HFFc6 (cell line): ENCODE data around the gene GABRB1. TPM values are rescaled to one million over a fixed set of nuclear protein-coding genes. Genes with fewer than 3 reads are reported as not detected.

Source experiments
- DNase-seq: peaks from one replicate; pipeline ENCODE4 v3.0.0-alpha.2; 2018
- H3K27ac Mint-ChIP-seq: 2 replicates; pipeline ENCODE4 v1.8.0; 2020; ENCODE audit warnings: mild to moderate bottlenecking, mixed read lengths
- H3K27me3 Mint-ChIP-seq: 2 replicates; pipeline ENCODE4 v1.8.0; 2021; ENCODE audit warnings: mild to moderate bottlenecking, moderate library complexity, mixed read lengths; ENCODE audit not compliant: insufficient read depth
- H3K36me3 Mint-ChIP-seq: 2 replicates; pipeline ENCODE4 v1.8.0; 2021; ENCODE audit warnings: low read depth, mixed read lengths
- H3K4me1 Mint-ChIP-seq: 2 replicates; pipeline ENCODE4 v1.8.0; 2020; ENCODE audit warnings: low read depth, mixed read lengths
- H3K4me3 Mint-ChIP-seq: 2 replicates; pipeline ENCODE4 v1.8.0; 2020; ENCODE audit warnings: mild to moderate bottlenecking, moderate library complexity, mixed read lengths
- H3K9me3 Mint-ChIP-seq: 2 replicates; pipeline ENCODE4 v1.8.0; 2020; ENCODE audit warnings: mild to moderate bottlenecking, mixed read lengths
- total RNA-seq, 6 experiments: library from RNA; stranded (reverse); fragmentation: NEBNext Ultra II Directional; extraction: Animal tissue kit (Norgen Biotek cat#: 25700); gene quantifications; 2 replicates in 1 of 6; 3 replicates in 5 of 6; pipeline ENCODE4 v1.2.3, GENCODE V29; 2021
- TF ChIP-seq, protein P1 (sequence below): fragments of 200-600 bp; sonication (generic); IDR thresholded peaks from 2 replicates; pipeline ENCODE4 v1.5.0; 2021; ENCODE audit warnings: antibody characterized with exemption, mild to moderate bottlenecking

GABRB1 gene
- total RNA-seq, 6 experiments from 2014 or later, result not detected

DNA sequence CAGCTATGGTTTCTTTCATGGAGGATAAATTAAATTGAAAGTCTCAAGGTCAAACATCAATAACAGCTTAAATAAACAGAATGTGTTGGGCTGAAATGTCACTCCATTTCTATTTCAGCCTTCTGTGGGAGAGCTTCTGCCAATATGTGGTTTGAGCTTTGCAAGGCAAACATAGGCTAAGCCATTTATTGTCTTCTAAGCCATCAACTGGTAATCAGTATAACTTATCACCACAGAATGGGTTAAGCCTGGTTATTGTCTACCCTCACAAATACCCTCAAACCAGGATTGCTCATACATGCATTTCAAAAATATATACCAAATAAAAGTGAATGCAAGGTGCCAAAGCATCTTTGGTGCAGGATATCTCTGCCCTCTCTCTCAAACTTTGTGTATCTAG is 52.7 kb downstream of the GABRB1 start:
- DNase-seq, result no peak
- Mint-ChIP-seq H3K27me3 (peaks cover 1% of the 10 kb centered on the region; the same call in 1 of the 2 replicates), H3K27ac (no peak overlapping the region), H3K36me3 (no peaks in the 10 kb centered on the region), H3K4me3 (no peak overlapping the region), H3K9me3 (no peaks in the 10 kb centered on the region), H3K4me1 (no peaks in the 10 kb centered on the region; the same call in 1 of the 2 replicates)
- TF ChIP-seq, protein P1, sequence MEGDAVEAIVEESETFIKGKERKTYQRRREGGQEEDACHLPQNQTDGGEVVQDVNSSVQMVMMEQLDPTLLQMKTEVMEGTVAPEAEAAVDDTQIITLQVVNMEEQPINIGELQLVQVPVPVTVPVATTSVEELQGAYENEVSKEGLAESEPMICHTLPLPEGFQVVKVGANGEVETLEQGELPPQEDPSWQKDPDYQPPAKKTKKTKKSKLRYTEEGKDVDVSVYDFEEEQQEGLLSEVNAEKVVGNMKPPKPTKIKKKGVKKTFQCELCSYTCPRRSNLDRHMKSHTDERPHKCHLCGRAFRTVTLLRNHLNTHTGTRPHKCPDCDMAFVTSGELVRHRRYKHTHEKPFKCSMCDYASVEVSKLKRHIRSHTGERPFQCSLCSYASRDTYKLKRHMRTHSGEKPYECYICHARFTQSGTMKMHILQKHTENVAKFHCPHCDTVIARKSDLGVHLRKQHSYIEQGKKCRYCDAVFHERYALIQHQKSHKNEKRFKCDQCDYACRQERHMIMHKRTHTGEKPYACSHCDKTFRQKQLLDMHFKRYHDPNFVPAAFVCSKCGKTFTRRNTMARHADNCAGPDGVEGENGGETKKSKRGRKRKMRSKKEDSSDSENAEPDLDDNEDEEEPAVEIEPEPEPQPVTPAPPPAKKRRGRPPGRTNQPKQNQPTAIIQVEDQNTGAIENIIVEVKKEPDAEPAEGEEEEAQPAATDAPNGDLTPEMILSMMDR, result no peak

GRCh38 chr4:47084795-47085194 is 53.4 kb downstream of the GABRB1 start:
- H3K9me3 Mint-ChIP-seq, result no peaks in the 10 kb centered on the region
- H3K36me3 Mint-ChIP-seq, result no peaks in the 10 kb centered on the region
- TF ChIP-seq, protein P1, result no peak
- no peak for DNase-seq
- no peak overlapping the region for H3K27ac Mint-ChIP-seq
- peaks cover 1% of the 10 kb centered on the region; the same call in 1 of the 2 replicates for H3K27me3 Mint-ChIP-seq
- H3K4me3 Mint-ChIP-seq, result no peak overlapping the region
- no peaks in the 10 kb centered on the region; the same call in 1 of the 2 replicates for H3K4me1 Mint-ChIP-seq

GRCh38 chr4:47088298-47088697 is 56.9 kb downstream of the GABRB1 start:
- H3K27ac Mint-ChIP-seq, result no peak overlapping the region
- H3K9me3 Mint-ChIP-seq, result no peaks in the 10 kb centered on the region
- no peaks in the 10 kb centered on the region for H3K36me3 Mint-ChIP-seq
- no peaks in the 10 kb centered on the region; the same call in 1 of the 2 replicates for H3K4me1 Mint-ChIP-seq
- peaks cover 1% of the 10 kb centered on the region; the same call in 1 of the 2 replicates for H3K27me3 Mint-ChIP-seq
- H3K4me3 Mint-ChIP-seq, result no peak overlapping the region
- TF ChIP-seq, protein P1, result no peak
- DNase-seq, result no peak

DNA sequence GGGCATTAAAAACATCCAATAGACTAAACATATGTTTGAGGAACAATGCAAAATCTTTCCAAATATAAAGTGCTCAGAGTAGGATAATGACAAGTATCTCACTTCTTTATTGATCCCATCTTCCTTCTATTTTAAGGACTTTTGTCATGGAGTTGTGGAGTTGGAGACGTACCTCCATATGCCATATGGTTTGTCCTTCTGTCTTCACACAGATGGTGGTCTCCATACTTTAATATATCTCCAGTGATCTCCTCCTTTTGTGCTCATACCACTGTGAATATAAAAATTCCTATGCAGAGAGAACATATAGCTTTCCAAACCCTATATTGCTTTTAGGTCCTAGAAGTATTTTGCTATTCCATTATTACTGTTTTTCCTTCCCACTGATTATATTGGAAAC is 64.5 kb downstream of the GABRB1 start:
- Mint-ChIP-seq H3K27ac (no peak overlapping the region), H3K9me3 (no peaks in the 10 kb centered on the region), H3K27me3 (peaks cover 2% of the 10 kb centered on the region), H3K4me1 (no peaks in the 10 kb centered on the region), H3K36me3 (no peaks in the 10 kb centered on the region), H3K4me3 (no peak overlapping the region)
- no peak for DNase-seq
- TF ChIP-seq, protein P1, result no peak

GRCh38 chr4:47101453-47101852 is 70.1 kb downstream of the GABRB1 start:
- TF ChIP-seq, protein P1, result no peak
- Mint-ChIP-seq H3K36me3 (no peaks in the 10 kb centered on the region), H3K9me3 (no peaks in the 10 kb centered on the region), H3K4me3 (no peak overlapping the region), H3K27ac (no peak overlapping the region), H3K27me3 (peaks cover 5% of the 10 kb centered on the region), H3K4me1 (no peaks in the 10 kb centered on the region)
- no peak for DNase-seq

DNA sequence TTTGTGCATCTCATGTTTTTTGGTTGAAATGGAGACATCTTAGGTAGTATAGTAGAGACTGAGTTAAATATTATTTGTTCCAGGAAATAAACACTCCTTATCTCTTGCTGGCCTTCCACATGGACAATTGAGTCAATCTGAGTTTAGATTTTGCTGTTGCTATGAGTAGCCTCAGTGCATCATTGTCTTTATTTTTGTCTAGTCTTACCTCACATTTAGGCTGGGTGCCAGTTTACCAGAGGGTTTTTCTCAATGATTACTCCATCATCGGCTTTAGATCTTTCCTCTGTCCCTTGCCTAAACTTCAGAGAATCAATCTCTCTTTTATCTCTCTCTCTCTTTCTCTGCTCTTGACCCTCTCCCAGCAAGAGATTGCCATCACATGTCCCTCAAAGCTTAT is 73.6 kb downstream of the GABRB1 start:
- peaks cover 9% of the 10 kb centered on the region; the same call in 1 of the 2 replicates for H3K27me3 Mint-ChIP-seq
- TF ChIP-seq, protein P1, result no peak
- no peak for DNase-seq
- no peaks in the 10 kb centered on the region for H3K36me3 Mint-ChIP-seq
- no peak overlapping the region for H3K4me3 Mint-ChIP-seq
- no peaks in the 10 kb centered on the region for H3K4me1 Mint-ChIP-seq
- no peaks in the 10 kb centered on the region for H3K9me3 Mint-ChIP-seq
- H3K27ac Mint-ChIP-seq, result no peak overlapping the region
